SW480 (cell line): Measurements from ENCODE around the gene BRF1.

ENCODE experiments used
- DNase-seq: peaks from one replicate; pipeline ENCODE4 v3.0.0-alpha.2; 2016; ENCODE audit warnings: low spot score

BRF1 gene

DNA sequence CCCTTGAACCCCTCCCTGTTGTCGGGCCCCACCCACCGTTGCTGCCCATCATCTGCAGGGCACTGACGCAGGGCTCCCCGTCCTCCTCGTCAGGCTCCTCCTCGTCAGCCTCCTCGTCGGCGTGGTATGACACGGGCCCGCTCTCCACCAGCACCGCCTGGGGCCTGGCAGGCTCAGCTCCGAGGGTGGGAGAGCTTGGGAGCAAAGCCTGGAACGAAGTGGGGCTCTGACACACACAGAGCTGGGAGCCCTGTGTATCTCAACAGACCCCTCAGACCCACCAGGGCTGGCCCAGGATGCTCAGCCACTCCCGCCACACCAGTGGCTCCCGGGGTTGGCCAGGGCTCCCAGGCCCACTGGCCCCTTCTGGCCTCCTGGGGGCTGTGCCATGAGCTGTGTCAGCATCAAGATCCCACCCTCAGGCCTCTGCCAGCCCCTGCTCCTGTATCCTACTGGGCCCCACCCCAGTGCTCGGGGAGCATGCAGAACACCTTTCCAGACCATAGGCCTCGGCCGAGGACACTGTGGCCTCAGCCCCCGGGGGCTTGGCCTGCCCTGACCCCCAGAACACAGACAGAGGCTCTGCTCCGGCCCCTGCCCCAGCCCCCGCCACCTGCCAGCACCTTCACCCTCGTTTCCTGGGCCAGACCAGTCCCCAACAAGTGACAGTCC, 89.6 kb downstream of the BRF1 start:
- DNase-seq = no peak

DNA sequence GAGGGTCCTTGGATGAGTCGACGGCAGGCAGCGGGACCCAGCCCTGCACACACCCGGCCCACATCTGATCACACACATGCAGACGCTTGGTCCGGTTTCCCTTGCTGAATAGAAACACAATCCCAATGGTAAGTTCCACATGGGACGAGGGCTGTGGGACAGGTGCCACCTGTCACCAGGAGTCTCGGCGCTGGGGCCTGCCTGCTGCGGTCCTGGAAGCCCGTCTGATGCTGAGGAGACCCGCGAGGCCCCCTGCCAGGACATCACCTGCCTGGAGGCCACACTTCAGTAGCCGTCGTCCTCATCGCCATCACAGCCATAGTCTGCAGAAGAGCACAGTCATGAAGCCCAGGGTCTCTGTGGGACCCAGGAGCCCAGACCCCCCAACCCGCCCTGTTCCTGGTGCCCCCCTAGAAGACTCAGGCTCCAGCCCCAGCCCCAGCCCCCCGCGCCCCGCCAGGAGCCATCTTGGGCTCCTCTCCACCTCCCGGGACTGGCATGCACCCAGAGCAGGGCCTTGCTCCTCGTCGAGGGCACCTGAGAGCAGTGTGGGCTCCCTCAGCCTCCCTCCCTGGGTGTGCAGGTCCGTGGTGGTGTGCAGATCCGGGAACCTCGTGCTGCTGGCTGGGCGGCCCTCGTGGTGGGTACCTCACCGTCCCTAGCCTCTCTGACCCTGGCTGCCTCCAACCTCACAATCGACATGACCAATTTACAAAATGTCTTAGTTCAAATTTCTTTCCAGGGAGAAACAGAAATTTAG, 90.4 kb downstream of the BRF1 start:
- no peak for DNase-seq

DNA sequence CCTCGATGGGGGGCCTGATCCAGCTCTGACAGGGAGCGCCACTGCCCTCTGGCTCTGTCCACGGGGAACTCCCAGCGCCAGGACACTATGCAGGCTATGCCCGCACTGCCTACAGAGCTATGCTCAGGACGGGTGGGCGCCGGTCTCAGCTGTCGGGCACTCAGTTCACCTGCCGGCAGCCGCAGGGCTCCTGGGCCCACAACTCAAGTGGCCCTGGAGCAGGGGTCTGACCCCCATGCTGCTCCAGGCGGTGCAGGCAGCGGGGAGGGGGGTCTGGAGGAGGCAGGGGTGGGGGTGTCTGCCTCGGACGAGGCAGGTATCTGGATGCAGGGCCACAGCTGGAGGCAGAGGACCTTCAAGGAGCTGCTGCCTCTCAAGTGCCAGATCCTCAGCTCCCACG, 91.2 kb downstream of the BRF1 start:
- no peak for DNase-seq

DNA sequence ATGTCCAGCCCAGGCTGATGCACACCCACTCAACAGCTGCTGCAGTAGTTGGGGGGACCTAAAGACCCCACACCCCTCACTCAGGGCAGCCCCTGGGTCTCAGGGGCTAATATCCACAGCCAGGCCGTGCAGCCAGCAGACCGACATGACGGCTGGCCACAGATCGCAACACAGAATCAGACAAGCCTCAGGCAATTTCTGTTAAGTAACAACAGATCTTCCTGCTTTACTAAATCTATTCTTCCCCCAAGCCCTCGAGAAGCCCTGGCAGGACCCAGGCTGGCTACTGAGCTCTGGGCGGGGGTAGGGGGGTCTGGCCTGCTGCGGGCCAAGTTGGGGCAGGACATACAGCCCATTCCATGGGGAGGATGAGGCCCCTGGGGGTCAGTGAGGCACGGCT, 91.7 kb downstream of the BRF1 start:
- no peak for DNase-seq

DNA sequence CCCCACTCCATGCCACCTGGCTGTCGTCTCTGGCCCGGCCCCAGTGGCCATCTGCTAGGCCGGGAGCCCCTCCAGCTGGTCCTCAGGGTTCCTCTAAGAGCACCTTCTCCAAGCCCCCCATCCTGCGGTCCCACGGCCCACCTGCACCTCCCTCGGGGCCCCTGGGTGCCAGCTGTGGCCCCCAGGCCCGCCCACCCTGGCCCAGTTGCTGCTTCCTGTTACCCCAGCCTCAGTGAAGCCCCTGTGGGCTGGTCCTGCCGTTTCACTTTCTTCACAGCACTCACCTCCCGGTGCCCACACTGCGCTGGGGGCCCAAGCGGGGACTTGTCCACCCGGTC, 92.1 kb downstream of the BRF1 start:
- DNase-seq = no peak

DNA sequence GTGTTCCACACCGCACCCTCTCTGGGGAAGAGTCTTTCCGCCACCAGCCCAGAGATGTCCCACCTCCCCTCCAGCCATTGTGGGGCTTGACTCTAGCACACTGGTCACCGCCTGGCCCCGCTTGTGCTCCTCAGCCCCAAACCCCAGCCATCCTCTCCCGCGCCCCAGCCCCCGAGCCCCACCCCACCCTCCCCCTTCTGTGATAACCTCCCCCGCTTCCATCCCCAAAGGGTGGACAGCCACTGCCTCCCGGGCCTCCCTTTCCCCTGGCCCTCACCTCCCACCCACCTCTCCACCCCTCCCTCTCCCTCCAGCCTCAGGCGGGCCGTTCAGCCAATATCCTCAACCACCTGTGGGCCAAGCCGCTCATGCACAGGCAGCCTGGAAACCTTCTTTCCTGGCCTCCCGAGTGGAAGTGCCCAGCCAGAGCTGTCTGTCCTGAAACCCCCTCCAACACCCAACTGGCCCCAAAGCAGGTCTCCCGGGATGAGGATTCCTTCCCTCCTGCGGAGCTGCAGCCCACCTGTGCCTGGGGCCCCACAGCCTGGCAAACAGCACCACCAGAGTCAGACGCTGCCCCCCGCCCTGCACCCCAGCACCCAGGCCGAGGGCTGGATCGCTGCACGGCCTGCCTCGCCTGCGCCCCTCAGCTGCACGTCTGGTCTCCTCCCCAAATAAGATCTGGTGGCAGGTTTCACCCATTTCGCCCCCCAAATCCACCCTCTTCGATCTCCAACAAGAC, 92.6 kb downstream of the BRF1 start:
- DNase-seq = no peak

DNA sequence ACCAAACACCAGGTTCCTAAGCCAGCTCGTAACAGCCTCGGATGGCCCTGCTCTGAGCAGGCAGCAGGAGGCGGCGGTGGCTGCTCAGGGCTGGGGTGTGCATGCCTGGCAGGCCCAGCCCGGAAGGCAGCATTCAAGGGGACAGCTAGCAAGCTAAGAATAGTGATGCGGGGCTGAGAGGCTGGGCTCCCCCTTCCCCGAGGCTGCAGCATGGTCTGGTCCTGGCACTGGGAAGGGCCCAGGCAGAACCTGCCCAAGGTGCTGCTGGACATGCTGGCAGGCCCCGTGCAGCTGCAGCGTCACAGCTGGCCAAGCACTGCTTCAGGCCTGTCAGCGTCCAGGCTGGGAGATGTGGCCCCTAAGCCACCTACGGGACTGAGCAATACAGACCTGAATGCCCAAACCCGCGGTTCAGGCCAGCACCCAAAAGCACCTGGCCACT, 93.3 kb downstream of the BRF1 start:
- DNase-seq = no peak

DNA sequence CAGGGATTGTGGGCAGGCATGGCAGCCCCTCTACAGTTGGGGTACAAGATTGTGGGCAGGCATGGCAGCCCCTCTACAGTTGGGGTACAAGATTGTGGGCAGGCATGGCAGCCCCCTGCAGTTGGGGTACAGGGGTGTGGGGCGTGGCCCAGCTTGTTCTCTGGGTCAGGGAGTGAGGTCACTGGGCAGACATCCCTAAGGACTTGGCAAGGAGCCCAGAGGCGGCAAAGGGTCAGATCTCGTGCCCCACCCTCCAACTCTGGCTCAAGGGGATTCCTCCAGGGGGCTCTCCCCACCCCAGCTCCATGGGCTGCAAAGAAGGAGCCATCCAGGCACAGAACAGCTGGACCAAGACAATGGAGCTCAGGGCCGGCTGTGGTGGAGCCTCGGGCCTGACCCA, 93.9 kb downstream of the BRF1 start:
- no peak for DNase-seq

DNA sequence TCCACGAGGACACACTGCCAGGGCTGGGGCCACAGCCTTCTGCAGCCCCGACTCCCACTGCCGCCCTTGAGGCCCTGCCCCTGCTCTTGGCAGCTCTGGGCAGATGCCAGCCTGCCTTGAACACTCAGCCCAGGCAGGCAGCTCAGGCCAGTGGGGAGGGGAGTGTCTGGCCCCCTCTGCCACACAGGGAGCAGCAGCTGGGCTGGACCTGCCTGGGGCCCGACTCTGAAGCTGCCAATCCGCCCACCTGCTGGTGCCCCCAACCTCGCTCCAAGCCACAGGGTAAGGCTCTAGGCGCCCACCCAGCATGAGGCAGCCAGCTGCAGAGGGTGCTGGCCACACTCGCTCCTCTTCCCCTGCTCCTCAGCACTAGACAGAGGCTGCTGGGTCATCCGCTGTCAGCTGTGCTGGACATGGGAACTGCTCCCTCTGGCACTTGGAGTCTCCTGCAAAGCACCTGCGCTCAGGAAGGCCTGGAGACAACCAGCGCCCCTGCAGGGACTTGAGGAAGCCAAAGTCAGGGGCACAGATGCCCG, 95.1 kb downstream of the BRF1 start:
- no peak for DNase-seq

DNA sequence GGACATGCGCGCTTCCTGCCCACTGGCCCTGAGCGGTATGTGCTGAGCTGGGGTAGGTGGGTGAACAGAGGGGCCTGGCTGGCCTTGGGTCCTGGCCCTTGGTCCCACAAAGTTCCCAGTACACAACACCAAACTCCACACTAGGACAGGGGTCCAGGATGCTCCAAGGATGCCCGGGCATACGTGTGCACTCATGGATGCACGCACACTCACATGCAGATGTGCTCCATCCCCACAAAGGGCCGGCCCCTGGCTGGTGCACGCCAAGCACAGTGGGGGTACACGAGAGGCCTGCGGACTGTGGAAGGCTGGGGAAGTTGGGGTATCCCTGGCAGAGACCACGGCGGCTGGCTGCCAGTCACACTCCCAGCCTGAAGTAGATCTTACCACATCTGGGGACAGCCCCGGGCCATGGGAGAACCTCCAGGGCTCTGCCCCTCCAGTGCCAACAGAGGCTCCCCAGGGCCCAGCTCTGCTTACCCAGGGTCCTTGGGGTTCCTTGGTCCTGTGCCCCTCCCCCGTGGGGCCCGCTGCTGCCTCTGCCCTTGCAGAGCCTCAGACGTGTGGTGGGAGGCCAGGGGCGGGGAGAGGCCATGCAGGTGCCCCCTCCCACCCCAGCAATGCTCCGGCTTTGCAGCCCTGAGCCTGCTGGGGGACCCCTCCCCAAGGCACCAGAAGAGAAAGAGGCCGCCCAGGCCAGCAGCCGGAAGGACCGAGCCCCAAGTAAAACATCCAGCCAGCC, 95.7 kb downstream of the BRF1 start:
- DNase-seq = no peak

DNA sequence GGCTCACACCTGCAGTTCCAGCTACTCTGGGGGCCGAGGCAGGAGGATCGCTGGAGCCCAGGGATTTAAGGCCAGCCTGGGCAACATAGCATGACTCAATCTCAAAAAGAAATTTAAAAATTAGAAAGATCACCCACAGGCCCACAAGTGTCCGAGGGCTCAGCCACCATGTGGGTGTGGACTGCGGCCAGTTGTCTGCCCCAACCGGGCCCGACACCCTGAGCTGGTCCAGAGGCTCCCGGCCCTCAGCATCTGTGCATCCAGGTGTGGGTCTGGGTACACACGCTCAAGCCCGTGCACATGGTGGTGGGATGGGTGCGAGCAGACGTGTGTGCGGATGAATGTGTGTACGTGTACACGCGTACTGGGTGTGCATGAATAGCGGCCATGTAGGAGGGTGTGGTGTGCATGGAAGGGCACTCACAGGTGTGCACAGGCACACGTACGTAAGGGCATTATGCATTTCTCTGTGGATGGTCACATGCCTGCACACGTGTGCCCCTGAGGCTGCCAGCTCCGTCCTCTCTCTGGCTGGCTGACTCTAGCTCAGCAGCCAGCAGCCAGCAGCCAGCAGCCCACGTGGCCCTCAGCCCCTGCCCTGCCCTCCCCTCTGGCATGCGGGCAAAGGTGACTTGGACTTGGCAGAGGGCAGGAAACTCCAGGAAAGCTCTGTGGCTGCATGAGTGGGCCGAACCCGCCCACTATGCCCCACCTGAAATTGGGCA, 96.4 kb downstream of the BRF1 start:
- peak; percentile 89 for DNase-seq

DNA sequence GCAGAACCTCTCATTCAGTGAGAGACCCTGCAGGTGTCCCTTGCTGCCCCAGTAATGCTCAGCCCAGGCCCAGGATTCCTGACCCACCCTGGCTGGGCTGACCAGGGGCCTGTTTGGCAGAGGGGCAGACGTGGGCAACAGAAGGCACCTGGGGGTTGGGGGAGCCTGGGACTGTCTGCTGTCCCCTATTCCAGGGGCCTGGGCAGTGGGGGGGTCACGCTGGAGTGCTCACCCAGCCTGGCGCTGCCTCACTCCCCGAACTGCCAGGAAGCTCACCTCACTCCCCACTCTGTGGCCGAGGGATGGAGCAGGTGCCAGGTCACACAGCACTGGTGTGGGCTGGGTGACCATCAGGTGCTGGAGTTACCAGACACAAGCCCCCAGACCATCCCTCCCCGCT, 97.1 kb downstream of the BRF1 start:
- DNase-seq = no peak

DNA sequence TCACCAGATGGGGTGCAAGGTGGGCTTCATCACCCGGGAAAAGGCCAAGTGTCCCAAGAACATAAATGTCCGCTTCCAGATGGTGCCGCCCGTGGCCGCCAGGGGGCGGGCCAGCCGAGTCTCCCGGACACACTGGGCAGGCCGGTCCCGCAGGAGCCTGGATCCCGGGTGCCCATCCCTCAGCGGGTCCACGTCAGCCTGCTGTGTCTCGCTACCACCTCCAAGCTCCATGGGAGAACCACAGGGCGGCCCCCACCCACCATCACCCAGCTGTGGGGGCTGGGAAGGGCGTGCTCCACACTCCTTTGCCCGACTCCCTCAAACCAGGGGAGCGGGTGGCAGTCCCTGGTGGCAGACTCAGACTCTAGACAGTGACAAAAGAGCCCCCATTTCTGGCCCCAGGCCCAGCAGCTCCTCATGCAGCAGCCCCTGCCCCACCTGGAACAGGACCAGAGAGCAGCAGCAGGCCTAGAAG, 97.7 kb downstream of the BRF1 start:
- peak; percentile 58 for DNase-seq

DNA sequence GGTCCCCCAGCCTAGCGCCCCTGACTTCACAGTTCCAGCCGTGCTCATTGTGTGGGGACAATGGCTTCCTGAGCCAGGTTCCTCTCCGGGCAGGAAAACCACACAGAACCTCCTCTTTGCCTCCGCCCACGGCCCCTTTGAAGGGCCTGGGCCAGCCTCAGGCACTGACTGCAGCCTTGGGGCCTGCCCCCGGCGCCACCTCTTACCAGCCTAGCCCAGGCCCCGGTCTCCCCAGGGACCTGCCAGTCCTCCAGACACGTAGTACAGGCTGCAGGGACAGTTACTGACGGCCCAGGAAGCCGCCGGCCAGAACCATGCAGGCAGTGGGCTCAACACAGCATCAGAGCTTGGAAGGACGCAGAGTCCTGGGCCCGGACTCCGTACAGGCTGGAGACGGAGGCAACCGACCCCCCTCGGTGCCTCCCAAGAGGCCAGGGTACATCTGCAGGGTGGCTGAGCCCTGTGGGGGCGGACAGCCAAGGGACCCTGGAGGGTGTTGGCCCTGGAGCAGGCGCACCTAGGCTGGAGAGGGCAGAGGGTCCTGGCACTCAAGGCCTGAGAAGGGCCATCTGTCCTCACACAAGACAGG, 98.8 kb downstream of the BRF1 start:
- DNase-seq = peak; percentile 89

DNA sequence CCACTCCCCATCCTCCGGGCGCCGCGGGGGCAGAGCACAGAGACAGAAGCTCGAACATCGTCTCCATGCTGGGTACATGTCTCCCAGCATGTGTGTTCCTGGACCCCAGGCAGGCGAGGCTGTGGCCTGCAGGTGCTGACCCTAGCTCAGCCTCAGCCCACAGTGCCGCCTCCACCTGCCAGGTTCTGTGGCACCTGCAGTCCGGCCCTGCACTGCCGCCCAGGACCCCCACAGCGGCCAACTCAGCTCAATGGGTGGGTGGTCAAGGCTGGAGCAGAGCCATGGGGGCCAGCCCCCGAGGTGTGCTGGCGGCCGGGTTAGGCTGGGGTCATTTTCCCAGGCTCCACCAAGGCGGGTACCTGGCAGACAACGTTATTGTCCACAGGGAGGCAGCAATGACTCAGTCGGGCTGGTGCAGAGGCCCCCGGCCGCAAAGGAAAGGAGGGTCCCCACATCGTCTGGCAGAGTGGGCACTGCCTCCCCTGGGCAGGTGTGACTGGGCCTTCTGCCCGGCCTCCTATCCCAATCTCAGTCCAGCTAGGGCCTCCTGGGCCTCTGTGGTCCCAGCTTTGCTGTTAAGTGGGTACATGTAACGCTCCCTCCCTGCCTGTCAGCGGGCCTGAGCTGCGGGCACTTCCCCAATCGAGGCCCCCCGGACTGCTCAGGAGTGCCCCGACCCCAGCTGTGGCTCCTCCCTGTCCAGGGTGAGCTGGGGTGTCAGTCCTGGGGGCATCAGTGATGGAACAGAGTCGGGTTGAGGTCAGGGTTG, 99.5 kb downstream of the BRF1 start:
- no peak for DNase-seq

DNA sequence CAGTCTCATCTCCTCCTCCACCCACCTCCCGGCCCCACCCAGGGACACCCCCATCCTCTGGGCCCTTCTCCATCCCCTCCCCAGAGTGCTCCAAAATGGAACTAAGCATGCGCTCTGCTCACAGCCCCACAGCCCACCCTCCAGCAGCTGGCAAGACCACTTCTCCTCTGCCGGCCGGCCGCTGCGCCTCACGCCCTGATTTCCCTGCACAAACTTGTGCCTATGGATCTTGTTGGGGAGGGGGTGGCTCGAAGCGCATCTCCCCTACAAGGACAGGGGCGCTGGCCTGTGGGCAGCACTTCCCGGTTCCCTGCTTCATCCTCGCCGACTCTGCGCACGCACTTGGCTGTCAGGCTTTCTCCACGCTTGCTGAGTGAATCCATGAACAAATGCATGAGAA, 100.2 kb downstream of the BRF1 start:
- no peak for DNase-seq

DNA sequence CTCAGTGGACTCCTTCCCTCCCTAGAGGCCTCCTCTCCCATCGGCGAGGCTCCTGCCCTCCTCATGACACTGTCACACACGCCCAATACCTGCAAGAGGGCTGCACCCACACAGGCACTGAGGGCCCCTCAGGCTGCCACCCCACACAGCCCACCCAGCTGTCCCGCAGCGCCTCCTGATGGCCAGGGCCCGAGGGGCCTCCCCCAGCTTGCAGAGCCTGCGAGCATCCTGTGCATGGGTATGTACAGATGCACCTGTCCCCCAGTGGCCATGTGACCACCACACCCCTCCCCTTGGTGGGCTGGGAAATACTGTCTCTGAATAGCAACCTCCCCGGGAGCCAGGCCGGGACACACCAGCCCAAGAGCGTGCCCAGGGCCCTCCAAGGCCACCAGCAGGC, 100.7 kb downstream of the BRF1 start:
- no peak for DNase-seq

DNA sequence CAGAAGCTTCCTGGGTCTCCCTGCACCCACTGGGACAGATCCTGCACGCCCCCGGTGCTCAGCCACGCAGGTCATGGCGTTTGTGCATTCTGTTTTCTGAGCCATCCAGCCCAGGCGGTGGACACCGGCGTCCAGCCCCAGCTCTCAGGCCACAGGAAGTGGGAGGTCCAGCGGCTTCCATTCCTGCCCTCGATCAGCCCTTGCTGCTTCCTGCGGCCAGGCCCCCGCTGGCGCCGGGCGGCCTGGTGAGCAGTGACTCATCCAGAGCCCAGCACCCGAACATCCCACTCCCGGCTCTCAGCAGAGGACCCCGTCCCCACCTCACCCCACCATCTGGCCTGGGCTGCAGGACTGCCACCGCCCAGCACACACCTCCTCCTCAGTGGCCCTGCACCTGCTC, 101.7 kb downstream of the BRF1 start:
- DNase-seq = peak; percentile 46

DNA sequence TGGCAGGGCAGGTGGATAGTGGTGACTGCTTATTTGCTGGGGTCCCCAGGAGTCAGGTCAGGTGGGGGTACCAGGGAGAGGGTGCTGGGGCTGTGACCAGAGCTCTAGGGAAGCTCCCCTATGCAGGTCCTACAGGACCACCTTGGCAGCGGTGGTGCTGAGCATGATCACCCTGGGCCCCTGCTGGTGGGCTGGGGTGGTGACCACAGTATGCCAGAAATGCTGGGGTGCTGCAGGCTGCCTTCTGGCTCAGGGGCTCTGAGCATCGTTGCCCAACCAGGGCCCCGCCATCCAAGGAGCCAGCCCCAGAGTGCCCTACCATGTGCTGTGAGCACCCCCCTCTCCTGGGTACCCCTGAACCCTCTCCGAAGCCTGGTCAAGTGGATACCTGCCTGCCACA, 102.2 kb downstream of the BRF1 start:
- DNase-seq = no peak

DNA sequence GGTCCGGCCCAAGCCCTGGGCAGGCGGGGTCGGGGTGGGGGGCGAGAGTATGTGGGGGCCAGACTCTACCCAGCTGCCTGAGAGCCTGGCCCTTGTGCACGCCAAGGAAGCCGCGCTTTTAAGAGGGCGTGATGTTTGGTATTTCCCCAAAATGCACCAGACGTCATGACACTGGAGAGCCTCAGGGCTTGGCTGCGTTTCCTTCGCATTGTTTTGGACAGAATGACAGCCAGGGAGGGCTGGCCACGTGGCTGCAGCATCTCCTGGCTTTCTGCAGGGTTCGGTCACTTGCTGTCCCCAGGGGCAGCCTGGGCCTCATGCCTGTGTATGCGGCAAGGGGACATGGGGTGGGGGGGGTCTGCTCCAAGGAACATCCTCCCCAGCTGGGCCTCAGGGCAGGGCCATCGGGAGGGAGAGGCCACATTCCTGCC, 103.6 kb downstream of the BRF1 start:
- no peak for DNase-seq
